Measurements from ENCODE around the gene RAP1GAP. TPM values are rescaled to one million over a fixed set of nuclear protein-coding genes. Genes with fewer than 3 reads are reported as not detected.

RAP1GAP gene
- total RNA-seq, 2 experiments from 2014 or later = 0.37 to 0.69 TPM

DNA sequence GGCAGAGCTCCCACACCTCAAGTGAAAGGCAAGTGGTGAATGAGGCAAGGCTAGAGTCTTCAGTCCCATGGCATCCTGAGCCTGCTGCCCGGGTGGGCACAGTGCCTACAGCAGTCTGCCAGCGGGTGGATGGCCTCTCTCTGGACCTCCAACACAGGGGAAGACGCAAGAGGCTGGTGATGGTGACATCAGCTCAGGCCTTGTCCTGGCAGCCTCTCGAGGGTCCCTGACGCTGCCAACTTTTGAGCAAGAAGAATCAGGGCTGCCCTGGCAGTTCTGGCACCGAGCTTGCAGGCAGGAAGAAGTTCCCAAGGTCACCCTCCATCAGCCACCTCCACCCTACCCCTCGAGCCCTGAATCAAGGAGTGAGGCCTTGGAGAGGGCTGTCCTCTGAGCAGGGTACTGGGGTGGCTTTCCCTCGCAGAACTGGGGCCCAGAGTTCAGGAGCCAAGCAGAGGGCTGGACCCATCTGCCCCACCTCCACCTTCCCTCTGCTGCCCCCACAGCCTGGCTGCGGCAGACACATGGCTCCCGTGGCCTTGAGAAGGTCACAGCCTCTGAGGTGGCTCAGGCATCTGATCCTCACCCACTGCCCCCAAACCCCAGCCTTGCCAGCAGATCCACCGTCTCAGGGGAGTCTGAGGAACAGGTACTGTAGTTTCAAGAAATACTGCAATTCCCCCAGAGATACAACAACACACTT, 5.8 kb downstream of the RAP1GAP start:
- no peak for ATAC-seq (ENCODE audit: low read depth)
- POLR2A ChIA-PET = no interaction called here
- Mint-ChIP-seq H3K36me3 (no peaks in the 10 kb centered on the region), H3K4me3 (no peak overlapping the region), H3K9me3 (no peaks in the 10 kb centered on the region), H3K27ac (no peak overlapping the region), H3K4me1 (peaks cover 15% of the 10 kb centered on the region), H3K27me3 (peaks cover 43% of the 10 kb centered on the region)
- no peak for DNase-seq

DNA sequence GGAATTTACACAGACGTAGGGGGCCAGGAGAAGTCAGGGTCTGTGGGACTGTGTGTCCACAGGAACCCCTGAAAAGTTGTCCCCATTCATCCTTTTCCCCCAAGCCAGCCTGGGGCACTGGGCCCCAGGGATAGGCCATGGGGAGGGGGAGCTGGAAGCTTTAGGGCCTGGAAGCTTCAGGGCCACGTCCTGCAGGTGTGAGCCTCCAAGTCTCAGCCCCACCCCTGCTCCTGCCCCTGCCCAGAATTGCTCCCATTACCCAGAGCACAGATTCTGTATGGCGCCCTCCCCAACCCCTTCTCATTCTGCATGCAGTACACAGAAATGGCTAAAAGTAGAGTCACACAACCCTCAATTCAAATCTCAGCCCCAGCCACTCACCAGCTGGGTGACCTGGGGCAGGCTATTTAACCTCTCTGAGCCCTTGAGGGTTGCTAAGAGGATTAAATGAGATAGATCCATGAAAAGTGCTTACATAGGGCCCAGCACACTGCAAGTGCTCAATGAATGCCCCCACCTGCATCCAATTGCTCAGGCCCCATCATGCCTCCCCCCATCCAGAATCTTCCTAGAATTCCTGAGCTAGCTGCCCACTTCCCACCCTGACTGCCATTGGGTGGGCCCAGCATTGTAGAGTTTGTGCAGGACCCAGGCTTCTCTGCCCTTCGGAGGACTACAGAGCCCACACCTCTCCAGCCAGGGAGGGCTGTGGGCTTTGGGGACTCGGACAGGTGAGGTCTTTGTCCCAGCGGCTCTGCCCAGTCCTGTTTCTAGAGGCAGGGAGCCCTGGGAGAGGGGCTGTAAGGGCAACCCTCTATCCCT, 6.5 kb downstream of the RAP1GAP start:
- no peaks in the 10 kb centered on the region for H3K36me3 Mint-ChIP-seq
- POLR2A ChIA-PET = no interaction called here
- H3K27ac Mint-ChIP-seq = no peak overlapping the region
- peaks cover 35% of the 10 kb centered on the region for H3K27me3 Mint-ChIP-seq
- ATAC-seq (ENCODE audit: low read depth) = no peak
- no peak for DNase-seq
- H3K9me3 Mint-ChIP-seq = no peaks in the 10 kb centered on the region
- no peak overlapping the region for H3K4me3 Mint-ChIP-seq
- peaks cover 10% of the 10 kb centered on the region for H3K4me1 Mint-ChIP-seq

GRCh38 chr1:21661886-21662285, 7.3 kb downstream of the RAP1GAP start:
- DNase-seq (no peak), ATAC-seq (ENCODE audit: low read depth) (no peak)
- no peaks in the 10 kb centered on the region for H3K36me3 Mint-ChIP-seq
- H3K4me1 Mint-ChIP-seq = peaks cover 10% of the 10 kb centered on the region
- H3K9me3 Mint-ChIP-seq = no peaks in the 10 kb centered on the region
- no peak overlapping the region for H3K4me3 Mint-ChIP-seq
- no peak overlapping the region for H3K27ac Mint-ChIP-seq
- H3K27me3 Mint-ChIP-seq = peaks cover 32% of the 10 kb centered on the region
- POLR2A ChIA-PET = no interaction called here

- Mint-ChIP-seq H3K27ac (no peak overlapping the region), H3K9me3 (no peaks in the 10 kb centered on the region), H3K27me3 (peaks cover 30% of the 10 kb centered on the region), H3K4me3 (peak overlapping the region; percentile 74), H3K4me1 (peaks cover 6% of the 10 kb centered on the region), H3K36me3 (no peaks in the 10 kb centered on the region)
- POLR2A ChIA-PET = no interaction called here
- no peak for DNase-seq
- no peak for ATAC-seq (ENCODE audit: low read depth)
These were observed 9.2 kb downstream of the RAP1GAP start for GRCh38 chr1:21659924-21660326.

- DNase-seq = peak; percentile 91
- H3K4me3 Mint-ChIP-seq = peak overlapping the region; percentile 74
- POLR2A ChIA-PET = no interaction called here
- H3K4me1 Mint-ChIP-seq = peaks cover 6% of the 10 kb centered on the region
- ATAC-seq (ENCODE audit: low read depth) = peak; percentile 96
- H3K27ac Mint-ChIP-seq = no peak overlapping the region
- H3K9me3 Mint-ChIP-seq = no peaks in the 10 kb centered on the region
- H3K27me3 Mint-ChIP-seq = peaks cover 31% of the 10 kb centered on the region
- H3K36me3 Mint-ChIP-seq = no peaks in the 10 kb centered on the region
These were observed 9.8 kb downstream of the RAP1GAP start for GRCh38 chr1:21659099-21659923.

DNA sequence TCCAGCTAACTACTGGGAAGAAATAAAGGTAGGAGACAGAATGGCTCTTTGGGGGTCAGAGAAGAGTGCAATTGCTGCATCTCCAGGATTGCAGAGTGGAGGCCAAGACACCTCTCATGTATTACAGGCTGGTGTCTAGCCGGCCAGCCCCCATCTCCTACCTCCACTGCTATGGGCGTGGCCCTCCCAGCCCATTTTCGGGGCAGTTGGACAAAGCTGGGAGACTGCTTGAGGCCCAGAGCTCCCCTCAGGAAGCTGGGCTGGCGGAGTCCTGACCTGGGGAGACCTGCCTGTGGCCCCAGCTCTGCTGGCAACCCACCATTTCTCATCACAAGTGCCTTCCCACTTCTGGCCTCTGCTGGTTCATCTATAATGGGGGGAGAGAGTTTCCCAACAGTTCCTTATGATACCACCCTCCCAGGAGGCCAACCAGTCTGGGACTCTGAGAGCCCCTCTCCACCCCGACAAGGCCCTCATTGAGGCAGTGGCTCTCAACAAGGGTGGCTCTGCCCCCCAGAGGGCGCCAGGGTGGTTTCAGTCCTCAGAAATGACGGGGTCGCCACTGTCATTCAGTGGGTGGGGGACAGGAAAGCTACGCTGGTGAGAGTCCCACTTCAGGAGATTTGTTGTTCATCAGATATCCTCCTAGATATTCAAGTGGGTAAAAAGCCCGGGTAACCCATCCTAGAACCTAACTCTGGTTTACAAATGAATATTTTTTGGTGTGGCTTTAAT, 11.5 kb downstream of the RAP1GAP start:
- Mint-ChIP-seq H3K9me3 (no peaks in the 10 kb centered on the region), H3K27me3 (peaks cover 26% of the 10 kb centered on the region), H3K36me3 (no peaks in the 10 kb centered on the region), H3K27ac (no peak overlapping the region), H3K4me1 (peaks cover 3% of the 10 kb centered on the region), H3K4me3 (no peak overlapping the region)
- POLR2A ChIA-PET = no interaction called here
- DNase-seq (no peak), ATAC-seq (ENCODE audit: low read depth) (no peak)

DNA sequence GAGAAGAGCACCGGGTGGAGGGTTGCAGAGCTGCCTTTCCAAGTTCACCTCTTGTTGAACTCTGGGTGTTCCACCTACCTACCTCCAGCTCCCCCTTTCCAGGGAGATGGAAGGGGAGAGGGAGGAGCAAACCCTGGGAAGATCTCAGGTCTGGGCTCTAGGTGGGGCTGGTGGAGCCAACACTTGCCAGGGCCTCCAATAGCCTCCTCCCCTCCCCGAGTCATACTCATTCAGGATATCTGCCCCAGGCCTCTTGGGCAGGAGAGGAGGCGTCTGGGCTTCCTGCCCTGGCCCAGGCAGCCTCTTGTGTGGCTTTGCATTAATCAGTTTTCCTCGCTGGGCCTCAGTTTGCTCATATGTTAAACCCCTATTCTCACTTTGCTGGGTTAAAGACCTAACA, 13.4 kb downstream of the RAP1GAP start:
- Mint-ChIP-seq H3K27ac (no peak overlapping the region), H3K9me3 (no peaks in the 10 kb centered on the region), H3K36me3 (peaks cover 2% of the 10 kb centered on the region), H3K27me3 (peaks cover 27% of the 10 kb centered on the region), H3K4me1 (peaks cover 11% of the 10 kb centered on the region), H3K4me3 (no peak overlapping the region)
- DNase-seq = no peak
- POLR2A ChIA-PET = no interaction called here
- no peak for ATAC-seq (ENCODE audit: low read depth)

DNA sequence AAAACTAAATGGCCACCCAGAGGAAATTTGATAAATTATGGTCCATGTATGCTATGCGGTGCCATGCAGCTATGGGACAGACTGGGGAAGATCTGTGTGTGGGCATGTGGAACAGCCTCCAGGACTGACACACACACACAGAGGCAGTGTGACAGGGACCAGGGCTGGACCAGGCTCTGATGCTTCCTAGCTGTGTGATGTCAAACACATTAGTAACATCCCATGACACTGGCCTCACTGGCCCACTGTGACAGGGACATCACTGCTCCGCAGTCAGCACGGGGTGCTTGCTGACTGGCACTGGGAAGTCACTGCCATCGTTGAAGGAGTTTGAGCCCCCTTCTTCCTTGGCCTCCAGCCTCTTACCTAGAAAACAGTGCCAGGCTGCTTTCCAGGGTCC, 13.9 kb downstream of the RAP1GAP start:
- POLR2A ChIA-PET = no interaction called here
- ATAC-seq (ENCODE audit: low read depth) (no peak), DNase-seq (no peak)
- Mint-ChIP-seq H3K27me3 (peaks cover 23% of the 10 kb centered on the region), H3K9me3 (no peaks in the 10 kb centered on the region), H3K27ac (no peak overlapping the region), H3K4me3 (no peak overlapping the region), H3K36me3 (peaks cover 2% of the 10 kb centered on the region), H3K4me1 (peaks cover 11% of the 10 kb centered on the region)

GRCh38 chr1:21654209-21654608, 14.9 kb downstream of the RAP1GAP start:
- Mint-ChIP-seq H3K27me3 (peaks cover 25% of the 10 kb centered on the region), H3K4me1 (peaks cover 9% of the 10 kb centered on the region), H3K36me3 (peaks cover 2% of the 10 kb centered on the region), H3K27ac (no peak overlapping the region), H3K4me3 (no peak overlapping the region), H3K9me3 (no peaks in the 10 kb centered on the region)
- no peak for ATAC-seq (ENCODE audit: low read depth)
- POLR2A ChIA-PET = no interaction called here
- DNase-seq = no peak

DNA sequence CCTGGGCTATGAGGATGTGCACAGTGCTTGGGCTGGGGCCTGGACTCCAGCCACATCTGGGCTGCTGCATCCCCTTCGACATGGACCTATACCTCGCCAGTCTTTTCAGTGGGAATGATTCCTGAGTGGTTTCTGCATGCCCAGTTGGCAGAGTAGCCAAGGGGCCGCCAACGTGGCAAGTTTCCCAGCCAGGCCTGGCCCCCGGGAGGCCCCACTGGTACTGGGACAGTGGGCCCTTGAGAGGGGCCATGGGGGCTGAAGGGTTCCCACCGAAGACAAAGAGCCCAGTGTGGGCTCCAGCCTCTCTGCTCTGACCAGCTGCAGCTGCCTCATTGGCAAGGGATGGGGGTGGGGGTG, 15.4 kb downstream of the RAP1GAP start:
- Mint-ChIP-seq H3K27ac (no peak overlapping the region), H3K36me3 (peaks cover 2% of the 10 kb centered on the region), H3K4me1 (peaks cover 9% of the 10 kb centered on the region), H3K4me3 (no peak overlapping the region), H3K27me3 (peaks cover 25% of the 10 kb centered on the region), H3K9me3 (no peaks in the 10 kb centered on the region)
- ATAC-seq (ENCODE audit: low read depth) = no peak
- POLR2A ChIA-PET = no interaction called here
- DNase-seq = no peak

- Mint-ChIP-seq H3K9me3 (no peaks in the 10 kb centered on the region), H3K27me3 (peaks cover 25% of the 10 kb centered on the region), H3K4me3 (peak overlapping the region; percentile 13), H3K27ac (no peak overlapping the region), H3K4me1 (peaks cover 9% of the 10 kb centered on the region), H3K36me3 (peaks cover 2% of the 10 kb centered on the region)
- no peak for ATAC-seq (ENCODE audit: low read depth)
- DNase-seq = no peak
- POLR2A ChIA-PET = no interaction called here
These were observed 16.0 kb downstream of the RAP1GAP start for GRCh38 chr1:21652937-21653743.

- ATAC-seq (ENCODE audit: low read depth) (peak; percentile 7), DNase-seq (no peak)
- Mint-ChIP-seq H3K9me3 (no peaks in the 10 kb centered on the region), H3K4me3 (peak overlapping the region; percentile 78), H3K27me3 (peaks cover 27% of the 10 kb centered on the region), H3K4me1 (peaks cover 9% of the 10 kb centered on the region), H3K27ac (no peak overlapping the region), H3K36me3 (peaks cover 2% of the 10 kb centered on the region)
- POLR2A ChIA-PET = no interaction called here
These were observed 16.8 kb downstream of the RAP1GAP start for GRCh38 chr1:21652101-21652936.
